Erythroblast (primary cell): Measurements from ENCODE around the gene PRKACG.

Experiments used
- GATA1 ChIP-seq: IDR thresholded peaks from 2 replicates; pipeline ENCODE4 v1.6.1; 2011; ENCODE audit warnings: low read depth, mild to moderate bottlenecking, control low read depth, low read length, moderate library complexity
- POLR2A ChIP-seq: IDR thresholded peaks from 2 replicates; pipeline ENCODE4 v1.6.1; 2011; ENCODE audit warnings: mild to moderate bottlenecking, low read length

DNA sequence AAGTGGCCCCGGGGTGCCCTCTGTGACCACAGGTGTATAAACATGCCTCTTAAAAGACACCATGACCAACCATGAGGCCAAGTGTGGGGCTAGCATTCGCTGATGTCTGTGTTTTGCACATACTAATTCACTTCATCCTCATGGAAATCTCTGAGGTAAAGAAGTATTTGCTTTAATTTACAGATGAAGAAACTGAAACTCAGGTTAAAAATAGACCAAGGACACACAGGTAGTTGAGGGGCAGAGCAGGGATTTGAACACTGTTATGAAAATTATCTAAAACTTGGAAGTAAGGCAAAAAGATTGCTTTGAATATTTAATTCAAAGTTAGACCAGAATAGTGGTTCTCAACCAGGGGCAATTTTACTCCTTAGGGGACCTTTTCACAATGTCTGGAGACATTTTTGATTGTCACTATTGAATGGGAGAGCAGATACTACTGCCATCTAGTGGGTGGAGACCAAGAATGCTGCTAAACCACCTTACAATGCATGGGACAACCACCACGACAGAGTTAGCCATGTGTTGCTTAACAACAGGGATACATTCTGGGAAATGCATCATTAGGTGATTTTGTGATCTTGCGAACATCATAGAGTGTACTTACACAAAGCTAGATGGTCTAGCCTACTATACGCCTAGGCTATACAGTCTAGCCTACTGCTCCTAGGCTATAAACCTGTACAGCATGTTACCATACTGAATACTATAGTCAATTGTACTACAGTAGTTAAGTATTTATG lies 13.6 kb upstream of the PRKACG start:
- peak; percentile 25 for TF ChIP-seq POLR2A
- TF ChIP-seq GATA1, result no peak
